ENCODE measurements around the gene NSMCE4A.
"Not testable (repeated sequence)": the region's sequence is repeated elsewhere in the genome, so short reads cannot be mapped to it uniquely, and the experiment has no call there.

Gene NSMCE4A

DNA sequence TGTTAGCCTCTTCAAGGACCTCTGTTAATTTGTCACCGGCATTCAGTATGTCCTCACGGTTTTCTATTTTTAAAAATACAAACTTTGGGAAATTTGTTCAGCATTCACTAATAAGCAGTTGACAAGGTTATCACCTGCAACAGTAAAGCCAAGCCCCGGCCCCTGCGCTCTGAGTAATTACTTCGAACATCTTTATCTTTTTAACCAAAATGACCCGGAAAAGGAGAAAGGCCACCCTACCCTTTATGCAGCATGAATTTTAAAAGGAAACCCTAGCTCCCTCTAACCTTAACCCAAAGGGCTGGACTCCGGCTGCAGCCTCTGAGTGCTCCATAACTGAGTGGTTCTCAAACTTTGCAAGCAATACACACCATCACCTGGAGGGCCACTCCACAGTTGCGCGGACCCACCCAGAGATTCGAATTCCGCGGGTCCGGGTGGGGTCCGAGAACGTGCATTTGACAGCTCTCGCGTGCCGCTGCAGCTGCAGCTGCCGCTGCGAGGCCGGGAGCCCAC lies 940 bp downstream of the NSMCE4A start:
- TF ChIP-seq ZNF274 (IDR thresholded peaks at IDR 0.05; ENCODE audit: low read depth, low read length) (no peak), YY1 (IDR thresholded peaks at IDR 0.05; ENCODE audit: insufficient read depth, insufficient read length) (no peak), SUZ12 (IDR thresholded peaks at IDR 0.05; ENCODE audit: extremely low read depth, insufficient read depth, insufficient read length) (no peak)
- H3K9me3 ChIP-seq (ENCODE audit: insufficient read depth, low read length), result peaks cover 33% of the 10 kb centered on the region

DNA sequence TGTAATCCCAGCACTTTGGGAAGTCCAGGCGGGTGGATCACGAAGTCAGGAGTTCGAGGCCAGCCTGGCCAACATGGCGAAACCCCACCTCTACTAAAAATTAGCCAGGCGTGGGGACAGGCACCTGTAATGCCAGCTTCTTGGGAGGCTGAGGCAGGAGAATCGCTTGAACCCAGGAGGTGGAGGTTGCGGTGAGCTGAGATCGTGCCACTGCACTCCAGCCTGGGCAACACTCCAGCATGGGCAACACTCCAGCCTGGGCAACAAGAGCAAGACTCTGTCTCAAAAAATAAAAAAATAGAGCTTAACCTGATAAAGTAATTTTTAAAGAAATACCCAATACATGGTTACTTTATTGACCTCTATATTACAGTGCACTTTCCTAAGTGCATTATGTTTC lies 5.9 kb downstream of the NSMCE4A start:
- not testable (repeated sequence) for H3K27me3 ChIP-seq (ENCODE audit: insufficient read depth, insufficient read length); H3K4me1 ChIP-seq (ENCODE audit: insufficient read depth, insufficient read length); H3K9ac ChIP-seq (ENCODE audit: insufficient read length, low read depth); H3K9me3 ChIP-seq (ENCODE audit: insufficient read depth, low read length); DNase-seq (ENCODE audit: low read depth, low spot score); H3K4me3 ChIP-seq (ENCODE audit: insufficient read length, low read depth)
- peaks cover 47% of the 10 kb centered on the region for H3K36me3 ChIP-seq (ENCODE audit: insufficient read depth, insufficient read length, low read length)

More for the DNA sequence above, 940 bp downstream of the NSMCE4A start:
- H3K4me3 ChIP-seq (ENCODE audit: insufficient read length, low read depth), result peak overlapping the region; percentile 73
- peaks cover 3% of the 10 kb centered on the region for H3K4me1 ChIP-seq (ENCODE audit: insufficient read depth, insufficient read length)
- DNase-seq (ENCODE audit: low read depth, low spot score), result no peak
- H3K27me3 ChIP-seq (ENCODE audit: insufficient read depth, insufficient read length), result no peaks in the 10 kb centered on the region
- peaks cover 13% of the 10 kb centered on the region for H3K36me3 ChIP-seq (ENCODE audit: insufficient read depth, insufficient read length, low read length)
- peak overlapping the region; percentile 87 for H3K9ac ChIP-seq (ENCODE audit: insufficient read length, low read depth)

DNA sequence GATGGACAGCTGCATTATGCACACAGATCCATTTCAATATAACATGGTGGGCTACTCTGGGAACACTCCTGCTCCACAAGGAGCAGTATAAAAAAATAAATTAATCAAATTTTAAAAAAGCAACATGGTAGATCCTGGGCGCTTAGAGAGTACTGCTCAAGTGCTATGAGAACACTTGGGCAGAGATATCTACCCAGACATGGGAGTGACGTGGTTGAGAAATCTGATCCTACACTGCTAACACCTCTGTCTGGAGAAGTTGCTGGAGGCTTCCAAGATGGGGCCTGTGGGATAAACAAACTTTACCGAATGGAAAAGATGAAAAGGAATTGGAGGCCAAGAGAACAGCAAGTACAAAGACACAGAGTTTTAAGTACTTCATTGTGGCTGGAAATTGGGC lies 9.0 kb downstream of the NSMCE4A start:
- Histone ChIP-seq H3K36me3 (ENCODE audit: insufficient read depth, insufficient read length, low read length) (peaks cover 48% of the 10 kb centered on the region), H3K27me3 (ENCODE audit: insufficient read depth, insufficient read length) (no peaks in the 10 kb centered on the region), H3K9ac (ENCODE audit: insufficient read length, low read depth) (no peak overlapping the region), H3K4me1 (ENCODE audit: insufficient read depth, insufficient read length) (no peaks in the 10 kb centered on the region), H3K4me3 (ENCODE audit: insufficient read length, low read depth) (no peak overlapping the region), H3K9me3 (ENCODE audit: insufficient read depth, low read length) (no peaks in the 10 kb centered on the region)
- TF ChIP-seq SUZ12 (IDR thresholded peaks at IDR 0.05; ENCODE audit: extremely low read depth, insufficient read depth, insufficient read length) (no peak), YY1 (IDR thresholded peaks at IDR 0.05; ENCODE audit: insufficient read depth, insufficient read length) (no peak), ZNF274 (IDR thresholded peaks at IDR 0.05; ENCODE audit: low read depth, low read length) (no peak)
- DNase-seq (ENCODE audit: low read depth, low spot score), result no peak

DNA sequence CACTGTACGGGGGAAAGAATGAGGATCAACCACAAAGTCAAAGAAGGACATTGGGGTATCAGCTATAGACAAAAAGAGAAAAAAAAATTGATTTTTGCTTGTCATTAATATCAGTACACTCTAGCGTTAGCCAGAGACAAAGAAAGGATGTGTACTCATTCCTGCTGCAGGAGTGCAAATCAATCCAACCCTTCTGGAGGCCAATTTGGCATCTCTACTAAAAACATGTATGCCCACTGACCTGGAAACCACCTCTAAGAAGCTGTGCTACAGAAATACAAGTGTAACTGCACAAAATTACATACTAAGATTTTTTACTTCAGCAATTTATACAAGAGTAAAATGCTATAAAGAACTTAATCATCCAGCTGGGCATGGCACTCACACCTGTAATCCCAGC lies 13.6 kb downstream of the NSMCE4A start:
- H3K9me3 ChIP-seq (ENCODE audit: insufficient read depth, low read length), result no peaks in the 10 kb centered on the region
- no peaks in the 10 kb centered on the region for H3K27me3 ChIP-seq (ENCODE audit: insufficient read depth, insufficient read length)
- no peaks in the 10 kb centered on the region for H3K4me1 ChIP-seq (ENCODE audit: insufficient read depth, insufficient read length)
- no peak overlapping the region for H3K9ac ChIP-seq (ENCODE audit: insufficient read length, low read depth)
- H3K4me3 ChIP-seq (ENCODE audit: insufficient read length, low read depth), result no peak overlapping the region
- no peak for DNase-seq (ENCODE audit: low read depth, low spot score)
- peaks cover 27% of the 10 kb centered on the region for H3K36me3 ChIP-seq (ENCODE audit: insufficient read depth, insufficient read length, low read length)
- TF ChIP-seq YY1 (IDR thresholded peaks at IDR 0.05; ENCODE audit: insufficient read depth, insufficient read length) (no peak), ZNF274 (IDR thresholded peaks at IDR 0.05; ENCODE audit: low read depth, low read length) (no peak), SUZ12 (IDR thresholded peaks at IDR 0.05; ENCODE audit: extremely low read depth, insufficient read depth, insufficient read length) (no peak)

DNA sequence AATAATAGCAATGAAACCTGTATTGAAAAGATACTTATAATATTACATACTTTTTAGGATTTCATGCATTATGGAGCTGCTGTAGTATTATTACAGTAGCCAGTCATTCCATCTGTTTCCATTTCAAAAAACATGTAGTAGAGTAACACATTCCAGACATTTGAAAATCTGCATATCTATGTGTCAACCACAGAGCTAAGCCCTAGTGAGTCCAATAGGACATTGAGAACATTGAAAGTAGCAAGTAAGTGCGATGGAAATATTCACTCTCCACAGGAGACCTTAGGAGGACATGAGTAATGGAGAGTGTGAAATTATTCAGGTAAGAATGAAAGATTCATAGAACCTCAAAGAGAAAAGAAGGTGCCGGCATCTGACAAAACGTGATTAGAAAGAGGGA lies 15.3 kb downstream of the NSMCE4A start:
- no peaks in the 10 kb centered on the region for H3K4me1 ChIP-seq (ENCODE audit: insufficient read depth, insufficient read length)
- no peak overlapping the region for H3K9ac ChIP-seq (ENCODE audit: insufficient read length, low read depth)
- H3K36me3 ChIP-seq (ENCODE audit: insufficient read depth, insufficient read length, low read length), result peaks cover 14% of the 10 kb centered on the region
- H3K4me3 ChIP-seq (ENCODE audit: insufficient read length, low read depth), result no peak overlapping the region
- TF ChIP-seq YY1 (IDR thresholded peaks at IDR 0.05; ENCODE audit: insufficient read depth, insufficient read length) (no peak), SUZ12 (IDR thresholded peaks at IDR 0.05; ENCODE audit: extremely low read depth, insufficient read depth, insufficient read length) (no peak), ZNF274 (IDR thresholded peaks at IDR 0.05; ENCODE audit: low read depth, low read length) (no peak)
- H3K27me3 ChIP-seq (ENCODE audit: insufficient read depth, insufficient read length), result no peaks in the 10 kb centered on the region
- H3K9me3 ChIP-seq (ENCODE audit: insufficient read depth, low read length), result no peaks in the 10 kb centered on the region
- no peak for DNase-seq (ENCODE audit: low read depth, low spot score)

DNA sequence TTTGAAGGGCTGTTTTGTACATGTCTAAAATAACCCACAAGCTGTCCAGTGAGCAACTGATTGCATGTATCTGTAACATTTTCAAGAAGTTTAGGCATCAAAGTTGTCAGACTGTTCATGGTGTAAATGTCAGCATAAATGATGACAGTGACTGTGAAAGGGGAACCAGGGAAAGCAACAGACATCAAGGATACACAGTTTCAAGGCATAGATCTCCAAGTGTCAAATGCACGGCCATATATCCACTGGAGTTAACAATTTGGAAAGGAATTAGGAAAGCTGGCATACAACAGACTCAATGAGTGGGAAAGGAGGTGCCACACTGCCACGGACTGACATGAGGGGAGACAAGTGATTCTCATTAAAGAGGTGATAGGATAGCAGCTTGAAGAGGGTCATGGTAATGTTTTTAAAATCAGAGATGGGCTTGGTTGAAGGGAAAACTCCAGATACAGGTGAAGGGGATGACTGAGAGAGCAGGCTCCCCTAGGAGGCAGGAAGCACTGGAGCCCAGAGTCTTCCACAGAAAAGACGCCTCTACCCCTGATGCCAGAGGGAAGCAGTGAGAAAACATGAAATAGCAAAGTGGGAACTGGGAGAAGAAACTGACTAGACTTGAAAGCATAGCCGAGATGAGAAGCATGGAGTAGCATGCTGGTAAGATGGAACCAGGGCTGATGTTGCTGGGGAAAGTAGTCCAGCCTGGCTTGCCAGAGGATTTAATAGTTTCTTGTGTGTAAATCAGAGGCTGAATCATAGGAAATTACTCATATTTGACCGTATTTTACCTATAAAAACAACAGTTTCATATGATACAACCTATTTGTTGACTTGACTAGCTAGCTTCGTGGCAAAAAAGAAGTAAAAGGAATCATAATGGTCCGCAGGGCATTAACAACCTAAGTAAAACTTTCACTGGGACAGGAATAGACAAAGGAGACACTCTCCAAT lies 18.6 kb downstream of the NSMCE4A start:
- H3K36me3 ChIP-seq (ENCODE audit: insufficient read depth, insufficient read length, low read length), result peaks cover 12% of the 10 kb centered on the region
- DNase-seq (ENCODE audit: low read depth, low spot score), result no peak

DNA sequence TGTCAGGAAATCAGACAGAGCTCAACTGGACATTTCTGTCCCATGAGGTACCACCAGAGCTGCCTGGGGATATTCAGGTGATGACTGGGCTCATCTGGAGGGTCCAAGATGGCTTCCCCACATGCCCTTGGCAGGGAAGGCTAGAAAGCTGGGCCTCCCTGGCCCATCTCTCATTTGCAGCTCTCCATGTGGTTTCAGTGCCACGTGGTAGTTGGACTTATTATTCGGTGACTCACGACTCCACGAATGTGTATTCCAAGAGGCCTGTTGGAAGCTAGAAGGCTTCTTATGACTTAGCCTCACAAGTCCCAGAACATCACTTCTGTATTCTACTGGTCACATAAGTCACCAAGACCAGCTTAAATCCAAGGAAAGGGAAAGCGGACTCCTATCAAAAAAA lies 22.8 kb downstream of the NSMCE4A start:
- Histone ChIP-seq H3K4me3 (ENCODE audit: insufficient read length, low read depth) (no peak overlapping the region), H3K9ac (ENCODE audit: insufficient read length, low read depth) (no peak overlapping the region), H3K4me1 (ENCODE audit: insufficient read depth, insufficient read length) (peaks cover 3% of the 10 kb centered on the region), H3K27me3 (ENCODE audit: insufficient read depth, insufficient read length) (no peaks in the 10 kb centered on the region), H3K9me3 (ENCODE audit: insufficient read depth, low read length) (no peaks in the 10 kb centered on the region), H3K36me3 (ENCODE audit: insufficient read depth, insufficient read length, low read length) (peaks cover 6% of the 10 kb centered on the region)
- DNase-seq (ENCODE audit: low read depth, low spot score), result no peak
- TF ChIP-seq YY1 (IDR thresholded peaks at IDR 0.05; ENCODE audit: insufficient read depth, insufficient read length), result no peak

More for the DNA sequence above, 18.6 kb downstream of the NSMCE4A start:
- H3K9ac ChIP-seq (ENCODE audit: insufficient read length, low read depth), result no peak overlapping the region
- no peaks in the 10 kb centered on the region for H3K9me3 ChIP-seq (ENCODE audit: insufficient read depth, low read length)
- TF ChIP-seq YY1 (IDR thresholded peaks at IDR 0.05; ENCODE audit: insufficient read depth, insufficient read length) (no peak), ZNF274 (IDR thresholded peaks at IDR 0.05; ENCODE audit: low read depth, low read length) (no peak), SUZ12 (IDR thresholded peaks at IDR 0.05; ENCODE audit: extremely low read depth, insufficient read depth, insufficient read length) (no peak)
- H3K4me1 ChIP-seq (ENCODE audit: insufficient read depth, insufficient read length), result no peaks in the 10 kb centered on the region
- no peaks in the 10 kb centered on the region for H3K27me3 ChIP-seq (ENCODE audit: insufficient read depth, insufficient read length)
- no peak overlapping the region for H3K4me3 ChIP-seq (ENCODE audit: insufficient read length, low read depth)

Data from NT2/D1 (cell line).